HG02763 (cell line): Measurements from ENCODE around the gene SMAD1.
A peak's percentile ranks its signal among the peaks of the same experiment; 100 is the strongest.

Source experiments
- ATAC-seq: cut with Tn5 transposase; IDR thresholded peaks from one replicate; pipeline ENCODE4 v1.9.1; 2021; ENCODE audit warnings: mild to moderate bottlenecking, moderate library complexity; ENCODE audit not compliant: unreplicated experiment

The SMAD1 gene

DNA sequence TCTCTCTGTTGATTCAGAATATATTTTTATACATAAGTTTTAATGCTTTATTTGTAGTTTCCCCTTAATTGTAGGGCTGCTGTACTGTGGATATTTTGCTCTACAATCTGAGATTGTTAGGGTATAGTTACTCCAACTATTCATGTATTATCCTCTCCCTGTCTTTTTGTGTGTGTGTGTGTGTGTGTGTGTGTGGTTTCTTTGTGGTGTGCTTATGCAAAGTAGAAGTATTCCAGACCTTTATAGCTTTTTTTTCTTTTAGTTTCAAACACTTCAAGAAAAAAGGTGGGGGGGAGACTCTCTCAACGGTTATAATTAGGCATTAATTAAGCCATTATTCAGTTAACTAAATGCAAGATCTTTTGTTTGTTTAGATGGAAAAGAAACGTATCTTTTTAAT is 6.7 kb downstream of the SMAD1 start:
- ATAC-seq: no peak

DNA sequence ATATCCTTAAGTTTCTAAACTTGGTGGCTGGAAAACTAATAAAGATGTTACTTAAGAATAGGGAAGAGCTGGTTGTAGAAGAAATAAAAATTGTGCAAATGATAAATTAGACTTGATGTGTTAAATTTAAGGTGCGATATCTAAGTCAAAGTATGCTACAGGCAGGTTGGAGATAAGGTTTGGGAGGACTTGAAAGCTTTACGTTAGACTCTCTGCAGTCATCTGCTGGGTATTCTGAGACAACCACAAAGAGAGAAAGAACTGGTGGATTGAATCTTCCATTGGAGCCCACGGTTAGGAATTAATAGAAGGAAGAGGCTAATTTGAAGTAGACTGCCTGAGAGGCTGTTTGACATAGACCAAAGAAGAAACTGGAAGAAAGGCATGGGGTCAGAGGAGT is 7.9 kb downstream of the SMAD1 start:
- no peak for ATAC-seq

- no peak for ATAC-seq
These were observed 8.7 kb downstream of the SMAD1 start for GRCh38 chr4:145490361-145490760.

DNA sequence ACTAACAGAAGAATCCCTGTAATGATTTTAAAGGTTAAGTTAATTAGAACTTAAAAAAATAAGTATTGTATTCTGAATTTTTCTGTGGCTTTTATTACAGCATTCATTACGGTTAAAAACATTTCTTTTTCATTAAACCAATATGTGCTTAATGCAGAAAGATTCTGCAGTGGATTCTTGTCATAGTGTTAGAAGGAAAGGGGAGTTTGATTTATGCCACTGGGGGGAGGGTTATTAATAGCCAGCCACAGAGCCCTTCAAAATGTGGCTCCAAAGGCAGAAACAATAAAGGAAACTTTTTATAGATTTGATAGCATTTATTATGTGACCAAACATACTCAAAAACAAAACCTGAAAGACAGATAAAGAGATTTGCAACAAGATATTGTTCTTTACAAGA is 9.1 kb downstream of the SMAD1 start:
- no peak for ATAC-seq

- ATAC-seq: no peak
These were observed 10.7 kb downstream of the SMAD1 start for GRCh38 chr4:145492376-145492775.

DNA sequence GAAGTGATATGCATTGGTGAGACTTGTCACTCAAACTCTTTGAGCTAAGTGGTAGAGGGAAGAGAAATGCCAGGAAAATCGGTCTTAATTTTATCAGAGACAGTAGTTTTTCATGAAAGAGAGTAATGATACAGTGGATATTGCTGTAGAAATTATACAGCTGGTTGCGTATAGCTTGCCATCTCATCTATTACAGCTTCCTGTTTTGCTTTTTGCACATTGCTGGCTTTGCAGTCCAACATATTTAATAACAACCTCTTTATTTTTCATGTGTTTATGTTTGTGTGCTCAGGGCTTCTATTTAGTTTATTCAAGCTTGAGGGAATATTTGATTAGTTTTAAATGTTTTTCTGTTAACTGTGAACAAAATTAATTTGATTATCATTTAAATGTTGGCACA is 11.5 kb downstream of the SMAD1 start:
- no peak for ATAC-seq

DNA sequence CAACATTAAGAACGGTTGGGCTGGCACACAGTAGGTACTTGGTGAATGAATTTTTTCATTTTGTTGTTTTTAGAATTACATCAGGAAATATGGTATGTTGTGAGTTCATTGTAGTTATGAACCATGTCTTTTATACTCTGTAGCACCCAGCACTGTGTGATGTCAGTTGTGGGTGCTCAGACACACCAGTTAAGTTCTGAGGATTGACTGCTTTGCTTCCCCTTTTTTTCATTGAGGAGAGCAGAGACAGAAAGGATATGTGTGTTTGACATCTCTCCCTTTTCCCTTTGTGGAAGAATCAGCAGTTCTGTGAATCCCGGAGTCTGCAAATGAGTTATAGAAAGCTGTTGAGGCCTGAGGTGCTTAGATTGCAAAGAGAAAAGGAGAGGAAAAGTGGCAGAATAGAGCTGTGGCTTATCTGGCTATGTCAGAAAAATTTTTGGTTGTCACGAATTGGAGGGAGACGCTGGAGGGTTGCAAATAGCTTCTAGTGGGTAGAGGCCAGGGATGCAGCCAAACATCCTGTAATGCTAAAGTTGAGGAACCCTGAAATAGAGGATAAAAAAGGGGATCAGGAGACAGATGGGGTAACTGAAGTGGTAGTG is 13.1 kb downstream of the SMAD1 start:
- ATAC-seq: no peak

GRCh38 chr4:145496292-145496691 is 14.6 kb downstream of the SMAD1 start:
- no peak for ATAC-seq

DNA sequence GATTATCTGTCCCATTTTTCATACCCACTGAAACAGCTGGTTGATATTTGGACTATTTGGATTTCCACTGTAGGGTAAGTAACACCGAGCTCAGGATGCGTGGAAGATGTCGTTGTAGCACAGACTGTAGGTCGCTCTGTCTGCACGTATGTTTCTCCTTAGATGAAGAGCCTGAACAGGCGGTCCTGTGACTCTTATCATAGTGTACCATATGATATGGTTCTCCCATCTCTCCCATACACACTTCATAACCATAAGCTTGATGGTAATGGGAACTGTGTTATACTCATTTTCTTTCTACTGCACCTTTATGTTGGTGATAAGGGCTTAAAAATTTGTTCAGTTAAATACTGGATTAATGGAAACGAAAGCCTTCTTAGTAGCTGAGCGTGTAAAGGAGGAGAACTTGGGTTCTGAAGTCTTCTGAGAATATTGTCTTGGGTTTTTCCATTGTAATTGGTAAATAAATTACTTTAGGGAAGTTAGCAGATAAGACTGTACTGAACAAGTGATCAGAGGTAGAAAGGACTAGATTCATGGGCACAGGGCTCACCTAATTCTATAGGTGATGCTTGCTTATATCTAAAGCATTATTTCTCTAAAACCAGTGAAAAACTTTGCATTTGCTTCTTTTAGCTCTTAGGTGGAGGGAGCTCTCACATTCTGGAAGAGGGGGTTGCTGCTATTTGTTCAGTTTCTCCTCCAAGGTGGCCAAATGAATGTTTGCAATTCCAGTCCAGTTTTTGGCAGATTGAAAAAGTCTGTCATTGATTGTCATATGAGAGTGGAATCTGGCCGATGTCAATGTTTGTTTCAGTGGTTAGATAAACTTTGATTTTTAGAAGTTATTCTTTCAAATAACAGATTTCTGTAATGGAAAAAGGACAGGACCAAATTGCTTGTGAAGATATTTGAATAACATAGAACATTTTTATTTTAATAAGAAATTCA is 15.8 kb downstream of the SMAD1 start:
- ATAC-seq: no peak

GRCh38 chr4:145498430-145498829 is 16.8 kb downstream of the SMAD1 start:
- ATAC-seq: peak; percentile 71

DNA sequence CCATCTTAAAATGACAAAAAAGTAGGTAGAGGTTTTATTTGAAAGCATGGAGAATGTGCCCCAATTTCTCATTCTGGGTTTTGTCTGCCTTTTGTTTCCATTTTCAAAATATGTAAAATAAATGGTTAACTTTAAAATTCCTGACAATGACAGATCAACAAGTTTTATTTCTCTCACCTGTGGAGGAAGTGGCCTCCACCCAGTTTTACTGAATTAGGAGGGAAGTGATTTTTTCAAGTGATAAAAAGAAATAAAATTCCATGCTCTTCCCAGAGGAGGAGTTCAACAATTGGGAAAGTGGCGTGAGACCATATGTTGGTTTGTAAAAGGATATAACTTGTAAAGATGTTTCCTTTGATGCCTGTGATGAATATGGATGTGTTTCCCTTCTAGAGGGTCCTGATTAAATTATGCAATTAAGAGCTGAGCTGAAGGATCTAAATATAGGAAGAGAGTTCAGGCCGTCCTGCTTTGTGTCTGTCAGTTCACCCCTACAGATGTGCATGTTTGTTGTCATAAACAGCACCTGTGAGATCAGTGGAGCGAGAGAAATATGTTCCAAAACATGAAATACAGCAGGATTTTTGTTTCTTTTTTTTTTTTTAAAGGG is 19.5 kb downstream of the SMAD1 start:
- ATAC-seq: no peak

GRCh38 chr4:145502809-145503208 is 21.2 kb downstream of the SMAD1 start:
- ATAC-seq: no peak

DNA sequence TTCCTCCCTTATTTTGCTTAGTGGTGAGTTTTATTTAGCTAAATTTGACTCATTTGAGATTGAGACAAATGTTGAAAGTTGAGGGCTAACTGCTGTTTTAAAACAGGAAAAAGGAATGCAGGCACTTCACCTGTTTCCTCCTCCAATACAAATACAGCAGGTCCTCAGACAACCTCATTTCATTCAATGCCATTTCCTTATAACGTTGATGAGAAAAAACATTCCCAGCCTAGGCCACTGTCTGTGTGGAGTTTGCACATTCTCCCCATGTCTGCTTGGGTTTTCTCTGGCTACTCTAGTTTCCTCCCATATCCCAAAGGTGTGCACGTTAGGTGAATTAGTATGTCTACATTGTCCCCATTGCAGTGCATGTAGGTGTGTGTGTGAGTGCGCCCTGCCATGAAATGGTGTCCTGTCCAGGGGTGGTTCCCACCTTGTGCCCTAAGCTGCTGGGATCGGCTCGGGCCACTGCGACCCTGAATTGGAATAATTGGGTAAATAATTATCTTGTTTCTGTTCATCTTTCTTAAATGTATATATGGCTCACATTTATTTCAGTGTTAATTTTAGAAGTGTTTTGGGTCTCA is 21.9 kb downstream of the SMAD1 start:
- no peak for ATAC-seq

DNA sequence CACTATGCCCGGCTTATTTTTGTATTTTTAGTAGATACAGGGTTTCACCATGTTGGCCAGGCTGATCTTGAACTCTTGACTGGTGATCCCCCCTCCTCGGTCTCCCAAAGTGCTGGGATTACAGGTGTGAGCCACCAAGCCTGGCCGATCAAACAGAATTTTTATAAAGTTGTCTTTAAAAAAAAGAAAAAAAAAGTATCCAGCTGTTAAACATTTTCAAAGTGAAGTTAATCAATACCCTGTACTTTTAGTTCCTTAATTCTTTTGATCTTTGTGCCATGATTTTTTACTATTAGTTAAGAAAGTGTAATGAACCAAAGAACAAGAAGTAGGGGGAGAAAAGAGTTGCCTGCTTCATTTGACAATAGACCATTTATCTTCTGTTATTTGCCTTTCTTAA is 24.3 kb downstream of the SMAD1 start:
- ATAC-seq: no peak

GRCh38 chr4:145507636-145508035 is 26.0 kb downstream of the SMAD1 start:
- no peak for ATAC-seq

GRCh38 chr4:145511913-145512522 is 30.4 kb downstream of the SMAD1 start:
- ATAC-seq: no peak

- ATAC-seq: no peak
These were observed 31.5 kb downstream of the SMAD1 start for GRCh38 chr4:145513020-145513621.

DNA sequence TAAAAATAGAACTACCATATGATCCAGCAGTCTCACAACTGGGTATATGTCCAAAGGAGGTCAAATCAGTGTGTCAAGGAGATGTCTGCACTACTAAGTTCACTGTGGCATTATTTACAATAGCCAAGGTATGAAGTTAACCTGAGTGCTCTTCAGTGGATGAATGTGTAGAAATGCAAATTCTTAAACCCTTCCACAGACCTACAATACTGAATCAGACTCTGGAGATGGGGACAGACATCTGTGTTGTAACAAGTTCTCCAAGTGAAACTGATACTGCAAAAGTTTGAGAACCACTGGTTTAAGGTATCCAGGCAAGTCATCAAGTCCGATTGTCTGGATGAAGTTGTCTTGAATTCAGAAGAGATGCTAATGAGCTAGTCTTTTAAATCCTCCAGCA is 38.5 kb downstream of the SMAD1 start:
- no peak for ATAC-seq

DNA sequence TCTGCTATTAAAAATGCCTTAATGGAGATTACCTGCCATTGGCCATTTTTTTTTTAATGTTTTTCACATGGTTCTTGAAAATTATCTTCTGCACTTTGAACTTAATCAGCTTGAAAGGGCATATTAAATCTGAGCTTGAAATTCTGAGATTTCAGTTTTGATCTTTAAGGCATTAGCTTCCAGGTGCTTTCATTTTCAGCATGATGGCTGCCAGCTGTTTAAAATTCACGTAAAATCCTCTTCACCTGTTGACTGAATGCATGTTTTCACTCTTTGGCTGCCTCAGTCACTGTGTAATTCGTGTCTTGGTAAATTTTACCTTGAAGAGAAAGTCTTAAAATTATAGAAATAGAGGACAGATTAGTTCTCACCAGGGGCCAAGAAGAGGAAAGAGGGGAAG is 39.6 kb downstream of the SMAD1 start:
- ATAC-seq: no peak

DNA sequence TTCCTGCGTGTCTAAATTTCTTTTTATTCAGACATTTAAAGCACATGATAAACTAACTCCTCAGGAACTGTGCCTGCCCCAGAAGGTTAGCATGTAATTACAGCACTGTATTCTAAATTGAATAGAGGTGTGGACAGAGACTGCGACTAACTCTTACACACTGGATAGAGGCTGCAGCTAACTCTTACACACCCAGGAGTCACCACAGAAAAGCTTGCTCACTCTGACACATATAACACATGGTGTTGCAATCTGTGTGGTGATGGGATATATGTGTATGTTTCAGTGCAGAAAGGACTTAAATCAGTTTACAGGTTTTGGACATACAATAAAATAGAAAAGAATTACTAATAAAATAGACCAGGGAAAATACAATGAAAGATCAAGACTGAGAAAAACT is 41.5 kb downstream of the SMAD1 start:
- no peak for ATAC-seq

GRCh38 chr4:145524552-145524951 is 42.9 kb downstream of the SMAD1 start:
- no peak for ATAC-seq
